SK-N-SH treated with all-trans-retinoic acid at 6 μM for 48 hours (cell line): ENCODE data around the gene SH3YL1.

Experiments
- CREB5 ChIP-seq: fragments of 250-450 bp; sonication (Bioruptor Pico); IDR thresholded peaks from 2 replicates; pipeline ENCODE4 v1.5.1; 2020; ENCODE audit warnings: low read depth, mild to moderate bottlenecking, moderate library complexity
- CSRNP3 ChIP-seq: fragments of 250-450 bp; sonication (Bioruptor Pico); IDR thresholded peaks from 2 replicates; pipeline ENCODE4 v1.5.1; 2021; ENCODE audit warnings: mild to moderate bottlenecking, moderate library complexity
- GLIS3 ChIP-seq: fragments of 250-450 bp; sonication (Bioruptor Pico); IDR thresholded peaks from 2 replicates; pipeline ENCODE4 v1.5.0; 2020; ENCODE audit warnings: mild to moderate bottlenecking, moderate library complexity
- PATZ1 ChIP-seq: fragments of 250-450 bp; sonication (Bioruptor Pico); IDR thresholded peaks from 2 replicates; pipeline ENCODE4 v1.8.0; 2020; ENCODE audit warnings: mild to moderate bottlenecking, moderate library complexity, borderline replicate concordance
- PPARA ChIP-seq: fragments of 250-450 bp; sonication (Bioruptor Pico); IDR thresholded peaks from 2 replicates; pipeline ENCODE4 v1.5.0; 2020; ENCODE audit warnings: mild to moderate bottlenecking, borderline replicate concordance
- SNAI2 ChIP-seq: fragments of 250-450 bp; sonication (Bioruptor Pico); IDR thresholded peaks from 2 replicates; pipeline ENCODE4 v1.5.0; 2020; ENCODE audit warnings: mild to moderate bottlenecking, moderate library complexity
- TOX ChIP-seq: fragments of 250-450 bp; sonication (Bioruptor Pico); IDR thresholded peaks from 2 replicates; pipeline ENCODE4 v1.8.0; 2021; ENCODE audit warnings: mild to moderate bottlenecking, moderate library complexity, borderline replicate concordance
- ZC3H10 ChIP-seq: fragments of 250-450 bp; sonication (Bioruptor Pico); IDR thresholded peaks from 2 replicates; pipeline ENCODE4 v1.5.1; 2021; ENCODE audit warnings: mild to moderate bottlenecking, moderate library complexity
- ZFP3 ChIP-seq: fragments of 250-450 bp; sonication (Bioruptor Pico); IDR thresholded peaks from 2 replicates; pipeline ENCODE4 v1.5.0; 2020; ENCODE audit warnings: mild to moderate bottlenecking, moderate library complexity
- ZFP30 ChIP-seq: fragments of 450-650 bp; formaldehyde crosslinking; IDR thresholded peaks from 2 replicates; pipeline ENCODE4 v1.5.0; 2022; ENCODE audit warnings: mild to moderate bottlenecking, moderate library complexity
- ZNF565 ChIP-seq: fragments of 450-650 bp; formaldehyde crosslinking; conservative IDR thresholded peaks from 2 replicates; pipeline ENCODE4 v1.5.0; 2020; ENCODE audit warnings: low read depth, mild to moderate bottlenecking, moderate library complexity
- ZNF70 ChIP-seq: fragments of 450-650 bp; formaldehyde crosslinking; IDR thresholded peaks from 2 replicates; pipeline ENCODE4 v1.5.0; 2020; ENCODE audit warnings: mild to moderate bottlenecking, moderate library complexity

GRCh38 chr2:309954-310510 is 46.2 kb upstream of the SH3YL1 start:
- TF ChIP-seq ZFP3 (CRISPR knock-in tag): no peak
- TF ChIP-seq SNAI2: no peak
- TF ChIP-seq ZNF565 (CRISPR knock-in tag): no peak
- no peak for TF ChIP-seq CREB5
- TF ChIP-seq ZFP30 (CRISPR knock-in tag): no peak
- TF ChIP-seq PATZ1: no peak
- TF ChIP-seq ZNF70 (CRISPR knock-in tag): no peak
- TF ChIP-seq ZC3H10 (CRISPR knock-in tag): no peak
- TF ChIP-seq TOX (CRISPR knock-in tag): no peak
- no peak for TF ChIP-seq CSRNP3 (CRISPR knock-in tag)
- TF ChIP-seq GLIS3 (CRISPR knock-in tag): no peak
- no peak for TF ChIP-seq PPARA (CRISPR knock-in tag)
